ENCODE measurements around the gene FOXR1.

DNA sequence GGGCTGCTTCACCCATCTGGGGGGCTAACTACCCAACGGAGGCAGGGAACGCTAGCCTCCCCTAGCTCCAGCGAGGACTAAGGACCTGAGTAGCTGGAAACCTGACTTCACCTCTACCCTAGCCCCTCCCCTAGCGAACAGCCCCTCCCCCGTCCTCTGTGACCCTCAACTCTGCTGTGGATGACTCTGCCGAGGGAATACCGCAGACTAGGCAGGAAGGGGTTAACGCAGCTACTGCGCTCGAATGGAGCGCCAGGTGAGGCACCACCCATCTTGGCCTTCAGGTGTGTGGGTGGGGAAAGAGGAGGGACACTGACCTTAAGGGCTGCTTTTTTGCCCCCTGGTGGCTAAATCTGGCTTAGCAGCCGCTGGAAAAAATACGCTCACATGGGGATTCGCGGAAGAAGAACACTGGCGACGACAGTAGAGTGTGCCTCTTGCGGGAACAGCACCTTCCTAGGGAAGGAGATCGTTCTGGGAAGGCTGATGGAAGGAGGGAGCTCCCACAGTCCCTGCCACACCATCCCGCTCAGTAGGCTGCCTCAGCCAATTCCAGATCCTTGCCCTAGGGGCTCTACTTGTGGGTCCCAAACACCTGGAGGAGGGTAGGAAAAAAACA is 41.4 kb upstream of the FOXR1 start:
- TF ChIP-seq POLR2A (IDR thresholded peaks at IDR 0.05; ENCODE audit: low read depth, low read length) = no peak
- TF ChIP-seq, protein P1, sequence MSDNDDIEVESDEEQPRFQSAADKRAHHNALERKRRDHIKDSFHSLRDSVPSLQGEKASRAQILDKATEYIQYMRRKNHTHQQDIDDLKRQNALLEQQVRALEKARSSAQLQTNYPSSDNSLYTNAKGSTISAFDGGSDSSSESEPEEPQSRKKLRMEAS (IDR thresholded peaks at IDR 0.05; ENCODE audit: insufficient read depth, insufficient read length) = no peak
- TF ChIP-seq, protein P2, sequence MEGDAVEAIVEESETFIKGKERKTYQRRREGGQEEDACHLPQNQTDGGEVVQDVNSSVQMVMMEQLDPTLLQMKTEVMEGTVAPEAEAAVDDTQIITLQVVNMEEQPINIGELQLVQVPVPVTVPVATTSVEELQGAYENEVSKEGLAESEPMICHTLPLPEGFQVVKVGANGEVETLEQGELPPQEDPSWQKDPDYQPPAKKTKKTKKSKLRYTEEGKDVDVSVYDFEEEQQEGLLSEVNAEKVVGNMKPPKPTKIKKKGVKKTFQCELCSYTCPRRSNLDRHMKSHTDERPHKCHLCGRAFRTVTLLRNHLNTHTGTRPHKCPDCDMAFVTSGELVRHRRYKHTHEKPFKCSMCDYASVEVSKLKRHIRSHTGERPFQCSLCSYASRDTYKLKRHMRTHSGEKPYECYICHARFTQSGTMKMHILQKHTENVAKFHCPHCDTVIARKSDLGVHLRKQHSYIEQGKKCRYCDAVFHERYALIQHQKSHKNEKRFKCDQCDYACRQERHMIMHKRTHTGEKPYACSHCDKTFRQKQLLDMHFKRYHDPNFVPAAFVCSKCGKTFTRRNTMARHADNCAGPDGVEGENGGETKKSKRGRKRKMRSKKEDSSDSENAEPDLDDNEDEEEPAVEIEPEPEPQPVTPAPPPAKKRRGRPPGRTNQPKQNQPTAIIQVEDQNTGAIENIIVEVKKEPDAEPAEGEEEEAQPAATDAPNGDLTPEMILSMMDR (IDR thresholded peaks at IDR 0.05; ENCODE audit: extremely low read depth in 1 of 2, insufficient read depth in 1 of 2, low read depth in 1 of 2, low read length in 2 of 2) = peak; percentile 89 to 95
- no peak for TF ChIP-seq EZH2 (IDR thresholded peaks at IDR 0.05; ENCODE audit: borderline replicate concordance, low read depth, low read length, severe bottlenecking)
- no peak for TF ChIP-seq JUN (IDR thresholded peaks at IDR 0.05; ENCODE audit: borderline replicate concordance, insufficient read depth, insufficient read length, low read depth)
- no peak for TF ChIP-seq POLR2AphosphoS5 (IDR thresholded peaks at IDR 0.05; ENCODE audit: insufficient read depth, low read depth, low read length)
- no peak for TF ChIP-seq FOS (IDR thresholded peaks at IDR 0.05; ENCODE audit: borderline replicate concordance, insufficient read depth, low read length)
- TF ChIP-seq MYC (IDR thresholded peaks at IDR 0.05; ENCODE audit: low read depth, low read length) = no peak

Measured in endothelial cell of umbilical vein (primary cell).